Measurements from ENCODE around the gene TIMP2.
A peak's percentile ranks its signal among the peaks of the same experiment; 100 is the strongest.
"Not testable (repeated sequence)": the region's sequence is repeated elsewhere in the genome, so short reads cannot be mapped to it uniquely, and the experiment has no call there.

Gene TIMP2

DNA sequence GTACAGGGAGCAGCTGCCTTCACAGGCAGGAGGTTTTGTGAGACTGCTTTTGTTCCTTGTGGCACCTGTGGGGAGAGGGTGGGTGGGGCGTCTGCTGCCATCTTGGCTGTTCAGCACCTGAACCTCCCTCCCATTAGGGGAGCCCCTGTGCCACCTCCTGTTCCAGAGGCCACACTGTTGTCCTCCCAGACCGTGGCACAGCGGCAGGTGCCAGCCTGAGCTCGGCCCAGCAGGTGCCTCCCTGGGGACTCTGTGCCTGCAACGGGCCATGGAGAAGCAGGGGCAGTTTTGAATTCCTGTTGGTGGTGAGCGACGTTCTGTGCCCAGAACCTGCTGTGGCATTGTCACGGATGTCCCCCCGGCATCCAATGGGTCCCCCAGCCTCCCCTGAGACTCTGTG is 44.7 kb upstream of the TIMP2 start:
- no peak for DNase-seq (ENCODE audit: low read depth)
- H3K4me3 ChIP-seq (ENCODE audit: low read length) = no peak overlapping the region
- TF ChIP-seq, protein P1, sequence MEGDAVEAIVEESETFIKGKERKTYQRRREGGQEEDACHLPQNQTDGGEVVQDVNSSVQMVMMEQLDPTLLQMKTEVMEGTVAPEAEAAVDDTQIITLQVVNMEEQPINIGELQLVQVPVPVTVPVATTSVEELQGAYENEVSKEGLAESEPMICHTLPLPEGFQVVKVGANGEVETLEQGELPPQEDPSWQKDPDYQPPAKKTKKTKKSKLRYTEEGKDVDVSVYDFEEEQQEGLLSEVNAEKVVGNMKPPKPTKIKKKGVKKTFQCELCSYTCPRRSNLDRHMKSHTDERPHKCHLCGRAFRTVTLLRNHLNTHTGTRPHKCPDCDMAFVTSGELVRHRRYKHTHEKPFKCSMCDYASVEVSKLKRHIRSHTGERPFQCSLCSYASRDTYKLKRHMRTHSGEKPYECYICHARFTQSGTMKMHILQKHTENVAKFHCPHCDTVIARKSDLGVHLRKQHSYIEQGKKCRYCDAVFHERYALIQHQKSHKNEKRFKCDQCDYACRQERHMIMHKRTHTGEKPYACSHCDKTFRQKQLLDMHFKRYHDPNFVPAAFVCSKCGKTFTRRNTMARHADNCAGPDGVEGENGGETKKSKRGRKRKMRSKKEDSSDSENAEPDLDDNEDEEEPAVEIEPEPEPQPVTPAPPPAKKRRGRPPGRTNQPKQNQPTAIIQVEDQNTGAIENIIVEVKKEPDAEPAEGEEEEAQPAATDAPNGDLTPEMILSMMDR (conservative IDR thresholded peaks at IDR 0.05; ENCODE audit: low read depth, low read length) = no peak

- TF ChIP-seq, protein P1 (conservative IDR thresholded peaks at IDR 0.05; ENCODE audit: low read depth, low read length) = no peak
- no peak for DNase-seq (ENCODE audit: low read depth)
- H3K4me3 ChIP-seq (ENCODE audit: low read length) = no peak overlapping the region
Observed at GRCh38 chr17:78967782-78968362, 42.7 kb upstream of the TIMP2 start.

DNA sequence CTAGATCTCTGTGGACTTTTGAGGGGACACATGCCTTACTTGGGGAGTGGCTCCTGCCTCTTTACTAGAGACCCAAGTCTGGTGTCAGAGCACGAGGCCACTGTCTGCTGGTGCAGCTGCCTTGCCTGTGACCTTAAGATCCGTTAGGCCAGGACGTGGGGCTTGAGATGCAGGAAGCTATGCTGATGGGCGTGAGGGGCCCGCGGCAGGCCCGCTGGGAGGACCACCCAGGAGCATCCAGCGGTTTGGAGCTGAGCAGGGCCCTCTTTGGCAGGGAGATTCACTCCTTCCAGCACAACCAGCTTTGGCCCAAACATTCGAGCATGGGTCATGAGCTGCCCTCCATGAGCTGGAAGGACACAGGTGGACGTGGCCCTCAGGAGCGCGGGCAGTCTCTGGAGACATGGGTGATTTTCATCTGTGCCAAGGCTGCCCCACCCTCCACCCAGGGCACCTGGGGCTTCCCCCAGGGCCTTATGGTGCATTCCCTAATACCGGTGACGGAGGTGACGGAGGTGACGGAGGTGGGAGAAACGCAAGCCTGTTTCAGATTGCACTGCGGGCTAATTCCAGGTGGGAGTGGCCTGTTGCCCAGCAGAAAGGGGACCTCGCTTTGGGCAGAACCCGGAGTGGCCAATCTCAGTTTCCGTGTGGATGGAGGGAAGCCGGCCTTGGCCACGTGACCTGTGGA is 41.9 kb upstream of the TIMP2 start:
- H3K4me3 ChIP-seq (ENCODE audit: low read length) = no peak overlapping the region
- TF ChIP-seq, protein P1 (conservative IDR thresholded peaks at IDR 0.05; ENCODE audit: low read depth, low read length) = no peak
- no peak for DNase-seq (ENCODE audit: low read depth)

- DNase-seq (ENCODE audit: low read depth) = no peak
- TF ChIP-seq, protein P1 (conservative IDR thresholded peaks at IDR 0.05; ENCODE audit: low read depth, low read length) = no peak
- H3K4me3 ChIP-seq (ENCODE audit: low read length) = no peak overlapping the region
Observed at GRCh38 chr17:78966123-78966813, 41.1 kb upstream of the TIMP2 start.

DNA sequence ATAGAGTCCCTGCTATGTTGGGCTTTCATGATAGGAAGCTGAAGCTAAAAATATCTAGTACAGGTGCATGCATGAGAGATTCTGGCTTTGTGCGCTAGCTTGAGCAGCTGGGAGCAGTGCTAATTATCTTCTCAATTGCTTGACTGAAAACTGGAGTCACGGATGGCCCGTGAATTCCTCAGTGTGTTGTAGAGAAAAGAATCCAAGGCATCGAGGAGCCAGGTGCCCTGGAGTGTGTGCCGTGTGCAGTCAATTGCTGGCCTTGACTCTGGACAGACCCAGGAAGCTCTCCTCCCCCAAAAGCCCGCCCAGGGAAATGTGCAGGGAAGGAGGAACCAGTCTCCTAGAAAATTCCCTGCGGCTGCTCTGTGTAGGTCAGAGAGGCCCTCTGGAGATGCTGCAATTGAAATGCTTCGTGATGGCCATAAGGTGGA is 40.3 kb upstream of the TIMP2 start:
- DNase-seq (ENCODE audit: low read depth) = no peak
- H3K4me3 ChIP-seq (ENCODE audit: low read length) = no peak overlapping the region
- TF ChIP-seq, protein P1 (conservative IDR thresholded peaks at IDR 0.05; ENCODE audit: low read depth, low read length) = peak; percentile 1

GRCh38 chr17:78963378-78963777 is 38.2 kb upstream of the TIMP2 start:
- no peak for DNase-seq (ENCODE audit: low read depth)
- no peak overlapping the region for H3K4me3 ChIP-seq (ENCODE audit: low read length)
- TF ChIP-seq, protein P1 (conservative IDR thresholded peaks at IDR 0.05; ENCODE audit: low read depth, low read length) = no peak

- H3K4me3 ChIP-seq (ENCODE audit: low read length); DNase-seq (ENCODE audit: low read depth): not testable (repeated sequence)
Observed at GRCh38 chr17:78962984-78963348, 37.8 kb upstream of the TIMP2 start.

All from retinal pigment epithelial cell (primary cell).